SKM-1 (cell line): ENCODE results near the gene ST6GALNAC6.
"Not testable (repeated sequence)": the region's sequence is repeated elsewhere in the genome, so short reads cannot be mapped to it uniquely, and the experiment has no call there.

Experiments used
- DNase-seq: peaks from one replicate; lab custom pipeline; 2025; ENCODE audit not compliant: unreplicated experiment; lab: John Stamatoyannopoulos, UW

ST6GALNAC6 gene

DNA sequence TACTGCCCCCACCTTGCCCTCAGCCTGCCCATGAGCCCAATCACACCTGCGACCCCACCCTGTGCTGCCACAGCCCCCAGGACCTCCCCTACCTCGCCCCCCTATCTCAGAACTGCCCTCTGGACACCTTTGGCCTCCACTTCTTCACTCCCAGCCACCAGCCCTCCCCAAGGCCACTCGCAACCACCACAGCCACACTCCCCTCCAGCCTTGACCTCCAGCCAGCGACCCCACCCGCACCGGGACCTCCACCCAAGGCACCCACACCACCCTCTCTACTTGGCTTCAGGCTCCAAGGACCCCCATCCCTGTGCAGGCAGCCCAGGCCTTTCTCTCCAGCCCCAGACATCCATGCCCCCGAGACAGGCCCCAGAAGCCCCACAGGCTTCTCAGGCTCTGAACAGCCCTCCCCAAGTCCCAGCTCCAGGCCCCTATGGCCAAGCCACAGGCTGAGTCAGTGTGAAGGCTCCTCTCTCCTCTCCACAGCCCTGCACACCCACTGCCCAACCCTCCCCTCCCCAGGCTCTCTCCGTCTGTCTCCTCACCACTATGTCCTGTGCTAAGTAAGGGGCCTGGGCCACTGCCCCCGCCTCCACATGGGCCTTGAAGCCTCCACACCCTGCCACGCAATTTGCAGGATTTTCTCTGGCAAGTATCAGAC is 24.0 kb downstream of the ST6GALNAC6 start:
- no peak for DNase-seq

- no peak for DNase-seq
These were observed 24.8 kb downstream of the ST6GALNAC6 start for GRCh38 chr9:127874301-127875221.

- no peak for DNase-seq
These were observed 25.5 kb downstream of the ST6GALNAC6 start for GRCh38 chr9:127873886-127874285.

DNA sequence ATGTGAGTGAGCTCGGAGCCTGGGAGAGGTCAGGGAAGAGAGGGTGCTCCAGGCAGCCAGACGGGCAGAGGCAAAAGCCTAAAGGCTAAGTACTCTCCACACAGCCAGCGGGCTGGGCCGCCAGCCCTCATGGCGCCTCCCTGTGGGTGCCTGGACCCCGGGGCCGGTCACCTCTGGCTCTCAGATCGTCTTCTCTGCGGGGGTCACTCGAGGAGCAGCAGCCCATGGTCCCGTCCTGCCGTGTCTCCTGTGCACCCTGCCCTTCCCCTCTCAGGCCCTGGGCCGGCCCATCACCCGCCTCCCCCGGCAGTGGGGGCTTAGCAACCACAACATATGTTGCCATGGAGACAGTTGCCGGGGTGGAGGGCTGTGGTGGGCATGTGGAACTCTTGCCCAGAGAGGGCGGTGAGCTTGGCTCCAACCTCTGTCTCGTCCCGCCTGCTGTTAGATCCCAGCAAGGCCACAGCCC is 26.1 kb downstream of the ST6GALNAC6 start:
- no peak for DNase-seq

- no peak for DNase-seq
These were observed 26.8 kb downstream of the ST6GALNAC6 start for GRCh38 chr9:127872369-127873222.

- DNase-seq: no peak
These were observed 27.9 kb downstream of the ST6GALNAC6 start for GRCh38 chr9:127871531-127871930.

GRCh38 chr9:127870887-127871286 is 28.5 kb downstream of the ST6GALNAC6 start:
- DNase-seq: no peak

- not testable (repeated sequence) for DNase-seq
These were observed 29.3 kb downstream of the ST6GALNAC6 start for GRCh38 chr9:127870153-127870491.

DNA sequence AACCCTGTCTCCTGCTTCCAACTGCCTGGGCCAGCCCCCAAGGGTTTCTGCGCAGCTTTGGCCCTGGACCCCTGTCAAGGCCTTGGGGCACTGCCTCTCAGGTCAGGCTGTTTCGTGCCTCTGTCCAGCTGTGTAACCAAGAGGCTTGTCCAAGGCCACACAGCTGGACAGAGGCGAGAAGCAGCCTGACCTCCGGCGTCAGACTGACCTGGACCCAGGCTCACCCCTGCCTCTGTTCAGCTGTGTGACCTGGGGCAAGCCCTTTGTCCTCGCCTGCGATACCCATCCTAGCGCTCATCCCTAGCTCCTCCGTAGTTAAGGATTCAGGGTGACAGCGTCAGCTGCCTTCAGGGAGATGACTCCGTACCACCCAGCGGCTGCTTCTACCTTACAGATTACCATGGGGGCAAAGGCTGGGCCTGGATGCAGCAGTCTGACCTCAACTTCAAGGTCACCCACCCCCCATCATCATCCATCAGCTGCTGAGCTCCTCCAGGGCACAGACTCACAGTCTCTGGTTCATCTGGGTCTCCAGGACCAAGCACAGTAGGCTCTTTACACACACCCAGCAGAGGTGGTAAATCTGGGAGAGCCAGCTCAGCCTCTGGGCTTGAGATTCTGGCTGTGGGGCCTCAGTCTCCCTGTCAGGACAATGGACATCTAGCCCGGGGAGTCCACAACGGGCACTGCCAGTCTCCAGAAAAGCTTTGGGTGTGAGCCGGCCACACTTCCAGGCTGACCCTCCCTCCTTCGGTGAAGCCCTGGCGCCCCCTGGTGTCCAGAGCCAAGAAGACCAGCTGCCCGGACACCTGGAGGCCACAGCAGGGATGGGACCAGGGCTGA is 29.9 kb downstream of the ST6GALNAC6 start:
- DNase-seq: peak; percentile 43

- DNase-seq: no peak
These were observed 31.0 kb downstream of the ST6GALNAC6 start for GRCh38 chr9:127868278-127868902.

- no peak for DNase-seq
These were observed 31.8 kb downstream of the ST6GALNAC6 start for GRCh38 chr9:127867356-127868277.

- no peak for DNase-seq
These were observed 32.9 kb downstream of the ST6GALNAC6 start for GRCh38 chr9:127866535-127866934.

DNA sequence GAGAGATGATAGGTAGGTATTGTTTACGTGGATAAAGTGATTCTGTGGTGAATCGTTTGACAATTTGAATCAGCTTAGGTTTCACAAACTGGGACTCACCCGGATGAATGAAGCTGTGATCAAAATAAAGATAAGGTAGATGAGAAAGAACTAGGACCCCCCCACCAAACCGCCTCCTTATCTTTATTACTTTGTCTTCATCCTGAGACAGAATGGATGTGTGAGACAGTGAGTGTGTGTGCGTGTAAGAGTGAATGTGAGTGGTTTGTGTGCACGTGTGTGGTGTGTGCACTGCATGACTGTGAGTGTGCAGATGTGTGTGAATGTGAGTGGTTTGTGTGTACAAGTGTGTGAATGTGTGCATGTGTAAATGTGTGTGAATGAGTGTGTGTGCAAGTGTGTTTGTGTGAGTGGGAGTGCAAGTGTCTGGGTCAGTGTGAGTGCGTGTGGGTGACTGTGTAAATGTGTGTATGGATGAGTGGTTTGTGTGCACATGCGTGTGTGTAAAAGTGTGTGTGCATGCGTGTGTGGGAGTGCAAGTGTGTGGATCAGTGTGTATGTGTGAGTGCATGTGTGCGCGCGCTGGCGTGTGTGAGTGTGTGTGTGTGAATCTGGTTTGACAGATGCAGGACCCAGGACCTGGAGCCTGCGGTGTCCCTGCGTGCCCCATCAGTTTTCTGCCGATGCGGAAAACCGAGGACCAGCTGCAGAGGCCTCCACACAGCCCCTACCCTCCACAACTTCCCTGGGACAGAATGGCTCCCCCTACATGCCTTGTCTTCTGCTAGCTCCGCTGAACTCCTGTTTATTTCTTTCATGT is 33.5 kb downstream of the ST6GALNAC6 start:
- DNase-seq: no peak

GRCh38 chr9:127863191-127863621 is 36.2 kb downstream of the ST6GALNAC6 start:
- no peak for DNase-seq

DNA sequence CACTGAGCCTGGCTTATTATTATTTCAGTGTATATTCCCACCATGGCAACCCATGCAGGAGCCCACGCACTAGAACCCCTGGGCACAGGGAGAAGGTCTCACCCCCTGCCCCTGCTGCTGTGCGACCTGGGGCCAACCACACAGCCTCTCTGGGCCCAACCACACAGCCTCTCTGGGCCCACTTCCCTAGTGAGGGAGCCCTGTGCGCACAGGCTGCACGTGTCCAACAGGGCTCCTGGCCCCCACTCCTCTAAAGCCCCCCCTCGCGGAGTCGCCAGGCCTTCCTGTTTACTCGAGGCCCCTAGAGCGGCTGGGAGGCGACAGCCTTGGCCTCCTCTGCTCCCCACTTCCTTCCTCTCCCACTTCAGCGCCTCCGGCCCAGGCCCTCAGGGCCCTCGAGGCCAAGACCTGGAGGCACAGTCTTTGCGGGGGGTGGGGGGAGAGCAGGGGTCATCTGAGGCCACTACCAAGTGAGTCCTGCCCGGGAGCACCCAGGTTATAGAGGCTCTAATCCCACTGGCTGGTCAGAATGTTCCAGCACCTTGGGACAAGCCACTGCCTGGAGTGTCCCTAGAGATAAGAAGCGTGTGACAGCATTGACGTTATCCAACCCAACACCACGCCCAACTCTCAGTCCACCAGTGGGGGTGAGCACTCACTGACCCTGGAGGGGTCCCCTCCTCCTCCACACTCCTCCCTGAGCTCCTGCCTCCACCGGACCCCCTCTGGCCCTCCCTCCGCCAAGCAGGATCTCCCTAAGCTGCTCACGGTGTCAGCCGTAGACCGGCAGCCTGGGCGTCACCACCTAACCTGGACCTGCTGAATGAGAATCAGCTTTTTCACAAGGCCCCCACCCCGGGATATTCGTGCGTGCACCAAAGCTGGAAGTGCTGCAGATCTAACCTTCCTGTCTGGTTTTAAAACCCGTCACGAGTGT is 37.1 kb downstream of the ST6GALNAC6 start:
- DNase-seq: peak; percentile 95

GRCh38 chr9:127860779-127861178 is 38.6 kb downstream of the ST6GALNAC6 start:
- DNase-seq: no peak

DNA sequence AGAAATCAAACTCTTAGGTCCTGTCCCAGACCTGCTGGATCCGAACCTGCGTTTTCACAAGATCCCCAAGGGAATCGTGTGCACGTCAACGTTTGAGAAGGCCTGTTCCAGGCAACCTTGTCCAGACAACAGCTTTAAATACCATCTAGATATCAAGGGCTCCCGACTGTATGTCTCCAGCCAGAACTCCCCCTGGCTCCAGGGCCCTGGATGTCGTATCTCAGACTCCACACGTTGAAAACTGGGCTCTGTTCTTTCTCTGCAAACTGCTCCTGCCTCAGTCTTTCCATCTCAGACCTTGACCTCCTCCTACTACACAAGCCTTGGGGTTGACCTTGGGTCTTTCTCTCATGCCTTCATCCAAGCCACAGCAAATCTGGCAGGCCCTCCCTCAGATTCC is 39.1 kb downstream of the ST6GALNAC6 start:
- no peak for DNase-seq
